HCEC 1CT (cell line): Measurements from ENCODE around the gene AGBL1.

Experiments
- DNase-seq: peaks from one replicate; pipeline ENCODE4 v3.0.0-alpha.2; 2017

Gene AGBL1

DNA sequence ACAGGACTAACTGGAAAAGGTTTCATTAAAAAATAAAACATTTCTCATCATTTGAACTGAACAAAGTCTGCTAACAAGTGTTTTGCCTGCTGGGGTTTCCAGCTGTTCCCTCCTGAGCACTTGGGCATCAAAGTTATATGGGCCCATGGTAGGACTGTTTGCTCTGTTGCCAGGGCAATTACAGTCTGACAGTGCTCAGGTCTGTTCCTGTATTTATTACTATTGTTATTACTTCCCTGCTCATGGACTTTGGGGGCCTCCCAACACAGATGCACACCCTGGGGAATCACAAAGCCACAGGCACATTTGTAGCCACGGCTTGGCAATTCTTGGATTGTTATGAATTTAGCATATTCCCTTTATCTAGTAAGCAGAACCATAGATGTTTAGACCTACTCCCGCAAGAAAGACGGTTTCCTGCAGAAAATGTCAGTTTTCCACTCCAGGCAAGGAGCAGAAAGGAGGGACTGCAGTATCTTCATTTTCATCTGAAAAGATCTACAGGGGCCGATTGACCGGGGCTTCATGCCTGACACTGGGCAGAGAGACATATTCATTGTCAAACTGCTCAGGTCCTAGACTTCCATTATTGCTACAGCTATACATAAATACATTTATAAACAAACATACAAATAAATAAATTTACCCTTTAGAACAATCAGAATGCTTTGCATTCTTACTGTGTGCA, 580.2 kb downstream of the AGBL1 start:
- no peak for DNase-seq

DNA sequence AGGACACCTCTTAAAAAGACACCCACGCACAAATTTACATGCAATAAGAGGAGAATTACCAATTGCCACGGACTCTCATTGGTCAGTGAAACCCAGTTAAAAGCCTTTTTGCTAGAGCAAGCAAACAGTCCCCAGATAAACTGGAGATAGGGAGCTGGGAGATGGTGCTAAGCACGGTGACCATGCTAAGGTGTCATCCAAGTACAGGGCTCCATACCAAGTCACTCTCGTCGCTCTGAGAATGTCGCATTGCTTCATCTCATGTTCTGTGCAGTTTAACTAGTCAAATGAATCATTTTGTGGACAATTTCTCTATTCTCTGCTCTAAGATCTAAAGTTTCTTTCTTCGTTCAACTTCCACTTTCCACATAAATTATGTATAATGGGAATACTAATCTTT, 581.9 kb downstream of the AGBL1 start:
- DNase-seq: no peak

DNA sequence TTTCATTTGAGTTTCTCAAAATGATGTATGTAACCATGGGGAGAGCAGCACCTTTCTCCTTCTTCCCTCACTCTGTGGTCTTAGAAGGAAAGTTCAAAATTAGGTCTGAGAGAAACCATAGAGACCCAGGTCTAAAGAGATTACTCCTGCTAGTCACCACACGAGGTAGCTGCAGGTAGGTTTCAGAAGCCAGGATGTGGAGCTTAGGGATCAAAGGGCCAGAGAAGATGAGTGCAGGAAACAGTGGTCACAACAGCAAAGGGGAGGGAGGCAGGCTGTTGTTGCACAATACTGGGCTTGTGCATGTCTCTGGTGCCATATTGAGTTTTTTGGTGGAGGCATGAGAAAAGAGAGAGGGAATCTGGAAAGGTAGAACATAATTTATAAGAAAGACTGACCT, 583.6 kb downstream of the AGBL1 start:
- DNase-seq: no peak

- DNase-seq: no peak
Measured at GRCh38 chr15:86663979-86664378, 584.3 kb downstream of the AGBL1 start.

GRCh38 chr15:86664581-86664980, 584.9 kb downstream of the AGBL1 start:
- no peak for DNase-seq

DNA sequence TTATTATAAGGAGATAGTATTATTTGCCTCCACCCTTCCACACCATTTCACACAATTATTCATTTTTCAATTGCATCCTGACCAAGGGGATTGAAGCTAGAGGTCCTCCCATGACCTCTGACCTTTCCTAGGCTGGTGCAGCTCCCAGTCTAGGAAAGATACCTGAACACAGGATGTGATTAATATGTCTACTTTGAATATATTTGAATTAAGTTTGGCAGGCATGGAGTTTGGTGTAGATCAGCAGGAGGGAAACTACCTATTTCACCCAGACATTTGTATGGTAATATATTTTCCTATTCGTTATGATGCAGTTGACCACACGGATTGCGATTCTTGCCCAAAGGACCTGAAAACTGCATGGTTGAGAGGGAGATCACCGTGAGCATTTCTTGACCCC, 596.3 kb downstream of the AGBL1 start:
- no peak for DNase-seq

DNA sequence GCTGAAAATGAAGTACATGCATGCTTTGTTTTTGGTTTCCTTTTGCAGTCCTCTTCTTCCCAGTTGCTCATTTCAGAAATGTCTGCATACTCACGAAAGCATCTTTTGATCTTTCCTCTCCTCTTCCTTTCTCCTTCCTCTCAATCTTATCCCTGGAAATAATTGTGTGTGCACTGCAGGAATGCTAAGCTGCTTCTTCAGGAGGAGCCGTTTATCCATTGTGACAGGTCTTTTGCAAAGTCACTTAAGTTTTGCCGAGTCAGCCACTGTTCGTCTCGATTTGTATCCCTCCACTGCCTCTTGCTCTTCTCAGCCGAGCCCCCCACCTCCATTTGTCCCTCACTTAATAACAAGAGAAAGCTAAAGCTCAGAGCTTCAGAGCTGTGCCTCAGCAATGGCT, 597.6 kb downstream of the AGBL1 start:
- DNase-seq: no peak

GRCh38 chr15:86685263-86685662, 605.6 kb downstream of the AGBL1 start:
- DNase-seq: no peak

DNA sequence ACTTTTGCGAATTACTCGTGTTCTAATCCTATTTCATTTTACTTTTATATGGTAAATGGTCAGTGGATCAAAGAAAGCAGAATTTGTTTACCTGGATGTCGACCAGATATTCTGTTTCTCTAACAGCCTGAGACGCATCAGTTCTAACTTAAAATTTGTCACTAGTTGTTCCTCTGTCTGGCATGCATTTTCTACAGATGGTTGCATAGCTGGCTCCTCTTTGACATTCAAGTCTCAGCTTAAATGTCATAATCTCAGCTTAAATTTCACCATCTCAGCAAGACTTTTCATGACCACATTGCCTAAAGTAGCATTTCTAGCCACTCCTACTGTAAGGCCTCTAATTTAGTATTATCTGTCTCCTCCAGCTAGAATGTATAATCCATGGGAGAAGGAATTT, 609.3 kb downstream of the AGBL1 start:
- DNase-seq: no peak

DNA sequence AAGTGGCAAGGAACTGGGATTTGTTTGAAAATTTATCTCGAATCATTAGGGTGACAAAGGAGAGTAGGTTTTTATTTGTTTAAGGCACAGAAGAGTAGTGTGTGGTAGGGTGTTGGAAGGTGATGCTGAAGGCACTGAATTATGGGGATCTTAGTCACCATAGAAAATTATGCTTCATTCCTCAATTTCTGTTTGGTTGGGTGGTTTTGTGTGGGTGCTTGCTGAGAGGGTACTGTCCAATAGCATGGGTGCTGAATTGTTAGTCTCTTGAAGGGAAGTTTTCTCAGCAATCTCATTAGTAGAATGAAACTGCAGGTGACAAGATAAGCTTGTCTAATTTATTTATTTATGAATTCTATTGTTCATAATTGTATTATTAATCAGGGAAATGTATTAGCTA, 610.9 kb downstream of the AGBL1 start:
- DNase-seq: no peak

- DNase-seq: no peak
Measured at GRCh38 chr15:86691091-86691663, 611.5 kb downstream of the AGBL1 start.

- DNase-seq: no peak
Measured at GRCh38 chr15:86700864-86701610, 621.4 kb downstream of the AGBL1 start.

- no peak for DNase-seq
Measured at GRCh38 chr15:86701611-86701963, 621.9 kb downstream of the AGBL1 start.

DNA sequence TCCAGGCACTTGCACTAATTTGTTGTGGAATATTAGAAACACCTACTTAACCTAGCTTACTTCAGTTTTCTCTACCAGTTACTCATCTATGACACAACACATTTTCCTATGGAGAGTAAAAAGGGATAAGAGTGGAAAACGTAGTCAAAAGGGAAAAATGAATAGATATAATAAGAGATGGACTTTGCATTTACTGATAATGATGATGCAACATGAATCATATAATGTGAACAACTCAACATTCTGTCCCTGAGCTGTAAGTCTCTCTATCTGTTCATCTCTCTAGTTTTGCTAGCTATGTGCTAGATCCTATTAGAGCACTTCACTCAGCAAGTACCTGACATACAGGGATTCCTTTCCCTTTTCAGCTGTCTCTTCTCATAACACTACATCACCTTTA, 627.1 kb downstream of the AGBL1 start:
- DNase-seq: no peak

GRCh38 chr15:86711476-86711875, 631.8 kb downstream of the AGBL1 start:
- no peak for DNase-seq

GRCh38 chr15:86714241-86714640, 634.6 kb downstream of the AGBL1 start:
- no peak for DNase-seq

DNA sequence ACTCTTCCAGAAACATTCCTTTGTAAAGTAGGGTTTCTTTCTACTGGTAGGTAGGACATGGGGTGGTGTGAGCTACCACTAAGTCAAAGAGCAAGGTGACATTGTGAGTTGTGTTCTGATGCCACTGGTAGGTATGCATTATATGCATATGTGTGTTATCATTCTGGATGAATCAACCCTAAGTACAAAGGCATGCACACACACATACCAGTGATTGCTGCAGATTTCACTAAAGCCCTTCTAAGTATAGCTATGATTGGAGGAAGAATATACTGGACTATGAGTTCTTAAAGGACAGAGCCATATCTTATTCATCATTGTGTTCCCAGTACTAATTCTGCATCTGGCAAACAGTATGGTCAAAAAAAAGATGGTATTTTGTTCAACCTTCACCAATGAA, 646.0 kb downstream of the AGBL1 start:
- no peak for DNase-seq

DNA sequence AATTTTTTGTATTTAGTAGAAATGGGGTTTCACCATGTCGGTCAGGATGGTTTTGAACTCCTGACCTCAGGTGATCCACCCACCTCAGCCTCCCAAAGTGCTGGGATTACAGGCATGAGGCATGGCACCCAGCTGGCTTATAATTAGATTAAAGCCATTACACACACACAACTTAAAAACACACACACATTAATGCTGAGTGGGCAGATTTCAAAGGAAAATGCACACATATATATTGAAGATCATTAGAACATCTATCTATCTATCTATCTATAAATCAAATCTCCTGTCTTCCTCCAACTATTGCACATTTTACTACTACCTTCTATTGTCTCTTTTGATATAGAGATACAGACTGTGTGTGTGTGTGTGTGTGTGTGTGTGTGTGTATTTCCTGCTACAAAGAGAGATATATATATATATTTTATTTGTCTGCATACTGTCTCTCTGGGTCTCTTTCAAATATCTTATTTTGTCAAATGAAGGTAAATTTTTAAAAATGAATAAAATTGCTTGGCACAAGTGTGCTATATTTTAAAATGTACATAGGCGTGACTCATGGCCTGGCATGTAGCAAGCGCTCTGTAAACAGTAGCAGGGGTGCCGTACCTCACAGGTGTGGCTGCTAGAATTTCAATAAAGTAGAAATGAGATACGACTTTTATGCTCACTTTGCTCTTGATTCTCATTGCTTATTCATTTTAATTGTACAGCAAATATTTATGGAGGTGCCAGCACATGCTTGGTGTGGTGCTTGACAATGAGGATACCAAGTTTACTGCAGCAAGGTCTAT, 655.8 kb downstream of the AGBL1 start:
- DNase-seq: no peak

DNA sequence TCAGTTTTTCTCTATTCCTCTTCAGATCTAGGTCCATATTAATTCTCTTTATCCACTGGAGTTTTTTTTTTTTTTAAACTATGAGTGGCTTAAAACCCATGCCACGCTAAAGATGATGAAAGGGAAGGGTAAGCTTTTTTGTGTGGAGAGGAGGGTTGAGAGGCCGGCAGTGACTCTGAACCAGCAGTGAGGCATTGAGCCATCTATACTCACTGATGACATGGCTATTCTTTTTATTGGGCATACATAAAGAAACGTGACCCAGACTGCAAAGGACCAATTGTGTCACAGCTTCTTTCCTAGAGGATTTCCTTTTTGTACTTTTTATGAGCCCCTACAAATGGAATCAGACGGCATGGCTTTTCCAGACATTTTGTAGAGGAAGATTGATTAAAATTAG, 662.2 kb downstream of the AGBL1 start:
- DNase-seq: no peak

- no peak for DNase-seq
Measured at GRCh38 chr15:86743283-86743903, 663.7 kb downstream of the AGBL1 start.

DNA sequence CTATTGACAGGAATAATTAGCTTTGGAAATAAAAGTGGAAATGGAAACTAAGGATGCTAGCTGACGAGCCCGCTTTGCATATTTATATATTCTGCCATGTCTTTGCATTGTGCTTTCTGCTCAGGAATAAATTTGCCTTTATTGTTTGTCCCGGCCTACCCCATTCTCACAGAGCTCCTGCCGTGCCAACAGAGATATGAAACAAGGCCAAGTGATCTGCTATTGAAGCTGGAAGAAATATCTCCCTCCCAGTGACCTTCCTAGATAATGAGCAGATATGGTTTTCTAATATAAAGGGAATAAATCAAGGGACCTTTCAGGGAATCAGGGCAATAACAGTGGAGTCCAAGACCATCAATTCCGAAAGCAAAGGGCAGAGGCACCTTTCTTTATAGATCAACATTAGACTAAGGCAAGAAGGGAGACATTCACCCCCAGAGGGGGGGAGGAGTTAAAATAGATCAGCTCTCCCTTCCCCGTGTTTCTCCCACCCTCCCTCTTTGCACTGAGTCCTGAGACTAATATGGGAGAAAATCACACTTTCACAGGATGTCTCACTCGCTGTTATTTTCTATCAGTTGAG, 664.6 kb downstream of the AGBL1 start:
- DNase-seq: no peak

- no peak for DNase-seq
Measured at GRCh38 chr15:86751116-86751515, 671.4 kb downstream of the AGBL1 start.

DNA sequence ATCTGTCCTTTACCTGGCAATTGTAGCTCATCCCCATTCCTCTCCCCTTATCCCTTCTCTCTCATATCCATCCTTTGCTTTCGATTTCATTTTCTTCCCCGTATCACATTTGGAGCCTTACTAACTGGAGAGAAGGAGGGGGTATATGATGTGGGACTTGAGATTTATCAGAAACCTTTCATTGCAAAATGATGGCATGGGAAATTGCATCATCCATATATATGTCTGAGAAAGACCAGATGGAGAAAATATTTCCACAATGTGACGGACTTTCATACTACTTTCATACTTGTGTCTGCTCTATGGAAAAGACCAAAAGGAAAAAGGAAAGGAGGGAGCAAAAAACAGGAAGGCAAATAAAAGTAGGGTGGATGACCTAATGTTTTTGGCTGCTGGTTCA, 675.2 kb downstream of the AGBL1 start:
- DNase-seq: no peak
